Common myeloid progenitor, CD34-positive (primary cell): ENCODE data around the gene HOXA10.
A peak's percentile ranks its signal among the peaks of the same experiment; 100 is the strongest.

ENCODE experiments used
- CTCF ChIA-PET: fragments of 350-600 bp; sonication (Branson Sonifier 250); formaldehyde crosslinking; loops from one replicate; lab custom pipeline; 2021; ENCODE audit warnings: antibody characterized with exemption; lab: Charles Lee
- POLR2A ChIA-PET: fragments of 350-600 bp; sonication (Branson Sonifier 250); formaldehyde crosslinking; loops from one replicate; lab custom pipeline; 2021; ENCODE audit warnings: antibody characterized with exemption; lab: Charles Lee
- DNase-seq, 3 donors: peaks; one replicate each; pipeline versions ENCODE4 v3.0.0 to v3.0.0-alpha.2; 2013
- H3K27ac ChIP-seq, 2 experiments: 1 replicate in 1 of 2; 2 replicates in 1 of 2; pipeline ENCODE4 v1.7.0; 2013; ENCODE audit warnings: inconsistent platforms in 2 of 2, low read length in 2 of 2, mild to moderate bottlenecking in 2 of 2, low read depth in 1 of 2, moderate library complexity in 1 of 2; ENCODE audit not compliant: severe bottlenecking in 2 of 2, insufficient read depth in 1 of 2, poor library complexity in 1 of 2
- H3K27me3 ChIP-seq, 5 experiments: replicated peaks in 2 of 5; 1 replicate in 3 of 5; 2 replicates in 2 of 5; pipeline versions ENCODE4 v1.6.1 to v1.7.0; 2013; ENCODE audit warnings: low read length in 4 of 5, mild to moderate bottlenecking in 2 of 5, moderate library complexity in 2 of 5, inconsistent platforms in 1 of 5; ENCODE audit not compliant: insufficient read depth in 5 of 5, control insufficient read depth in 4 of 5
- H3K36me3 ChIP-seq, 4 experiments: 1 replicate in 2 of 4; 2 replicates in 2 of 4; pipeline versions ENCODE4 v1.6.1 to v1.7.0; 2013; ENCODE audit warnings: low read length in 3 of 4, control low read depth in 1 of 4, mild to moderate bottlenecking in 1 of 4; ENCODE audit not compliant: control insufficient read depth in 4 of 4, insufficient read depth in 4 of 4
- H3K4me1 ChIP-seq, 4 experiments: 1 replicate in 3 of 4; 2 replicates in 1 of 4; pipeline versions ENCODE4 v1.6.1 to v1.7.1; 2013; ENCODE audit warnings: low read length in 3 of 4, mild to moderate bottlenecking in 3 of 4, control low read depth in 1 of 4, inconsistent platforms in 1 of 4, moderate library complexity in 1 of 4; ENCODE audit not compliant: control insufficient read depth in 4 of 4, insufficient read depth in 4 of 4; ENCODE audit errors: control extremely low read depth in 1 of 4
- H3K4me3 ChIP-seq, 7 experiments: 1 replicate in 4 of 7; 2 replicates in 3 of 7; pipeline versions ENCODE4 v1.5.1 to v1.7.0; 2013; ENCODE audit warnings: mild to moderate bottlenecking in 7 of 7, low read length in 6 of 7, moderate library complexity in 6 of 7, inconsistent platforms in 2 of 7, low read depth in 2 of 7, control low read depth in 1 of 7; ENCODE audit not compliant: insufficient read depth in 4 of 7, control insufficient read depth in 1 of 7; ENCODE audit errors: extremely low read depth in 1 of 7
- H3K9me3 ChIP-seq, 5 experiments: 1 replicate in 4 of 5; 2 replicates in 1 of 5; pipeline versions ENCODE4 v1.6.1 to v1.7.1; 2013; ENCODE audit warnings: low read length in 4 of 5, mild to moderate bottlenecking in 2 of 5, inconsistent platforms in 1 of 5, low read depth in 1 of 5, moderate library complexity in 1 of 5; ENCODE audit not compliant: control insufficient read depth in 4 of 5, insufficient read depth in 2 of 5; ENCODE audit errors: control extremely low read depth in 1 of 5
- WGBS: methylation state at CpG from one replicate; pipeline ENCODE4 v1.1.5; 2013; ENCODE audit not compliant: insufficient coverage; 5-methylcytosine and 5-hydroxymethylcytosine counted together

The HOXA10 gene

GRCh38 chr7:27151931-27152815 is 21.9 kb downstream of the HOXA10 start, which contains the start of gene HOXA3:
TSS of gene HOXA3 (minus strand) at chr7:27152583. CDS start at chr7:27110640, 41,943 bp downstream.
- Histone ChIP-seq H3K4me1 (peaks cover 5 to 83% (median 75%) of the 10 kb centered on the region in 4 experiments), H3K9me3 (no peaks in the 10 kb centered on the region), H3K4me3 (peak within 1 kb of the TSS; percentile 76 to 100 (median 91)), H3K27ac (peak within 1 kb of the TSS; percentile 75 to 96), H3K36me3 (peaks cover 0 to 39% (median under 1%) of the 10 kb centered on the region in 4 experiments), H3K27me3 (no peaks in the 10 kb centered on the region)
- CTCF ChIA-PET, result interaction anchor here (0.8 to 9.1 kb wide), 20 partner anchors 7 to 1275 kb away, joined by 3 to 87 read pairs (median 4); partner anchors contain the start of gene HOXA9
- POLR2A ChIA-PET, result interaction anchor here (0.8 to 3.4 kb wide), 8 partner anchors 10 to 952 kb away, joined by 3 to 15 read pairs (median 3); partner anchors contain the start of gene HNRNPA2B1
- DNase-seq, result peak; percentile 88 to 96 (median 94)
- WGBS, result under 1% methylated on average over 41 of the region's 53 CpGs

- peaks cover 0 to 2% (median 0%) of the 10 kb centered on the region in 5 experiments for H3K9me3 ChIP-seq
- H3K27ac ChIP-seq, result peak overlapping the region; percentile 75 to 96
- peak overlapping the region; percentile 76 to 100 (median 91) for H3K4me3 ChIP-seq
- CTCF ChIA-PET, result interaction anchor here (0.7 to 9.1 kb wide), 20 partner anchors 8 to 786 kb away, joined by 3 to 87 read pairs (median 6); partner anchors contain the start of genes HOXA4 and HOXA9
- 0% methylated on average over 22 of the region's 27 CpGs for WGBS
- no peaks in the 10 kb centered on the region for H3K27me3 ChIP-seq
- peaks cover 0 to 46% (median 4%) of the 10 kb centered on the region in 4 experiments for H3K36me3 ChIP-seq
- peak in 2 of 3 donors; percentile 65 to 80 for DNase-seq
- H3K4me1 ChIP-seq, result peaks cover 5 to 86% (median 78%) of the 10 kb centered on the region in 4 experiments
- POLR2A ChIA-PET, result interaction anchor here (1.1 to 3.4 kb wide), 5 partner anchors 11 to 951 kb away, joined by 3 to 15 read pairs (median 4); partner anchors contain the start of gene HNRNPA2B1
Observed at GRCh38 chr7:27151341-27151930, 22.7 kb downstream of the HOXA10 start.

DNA sequence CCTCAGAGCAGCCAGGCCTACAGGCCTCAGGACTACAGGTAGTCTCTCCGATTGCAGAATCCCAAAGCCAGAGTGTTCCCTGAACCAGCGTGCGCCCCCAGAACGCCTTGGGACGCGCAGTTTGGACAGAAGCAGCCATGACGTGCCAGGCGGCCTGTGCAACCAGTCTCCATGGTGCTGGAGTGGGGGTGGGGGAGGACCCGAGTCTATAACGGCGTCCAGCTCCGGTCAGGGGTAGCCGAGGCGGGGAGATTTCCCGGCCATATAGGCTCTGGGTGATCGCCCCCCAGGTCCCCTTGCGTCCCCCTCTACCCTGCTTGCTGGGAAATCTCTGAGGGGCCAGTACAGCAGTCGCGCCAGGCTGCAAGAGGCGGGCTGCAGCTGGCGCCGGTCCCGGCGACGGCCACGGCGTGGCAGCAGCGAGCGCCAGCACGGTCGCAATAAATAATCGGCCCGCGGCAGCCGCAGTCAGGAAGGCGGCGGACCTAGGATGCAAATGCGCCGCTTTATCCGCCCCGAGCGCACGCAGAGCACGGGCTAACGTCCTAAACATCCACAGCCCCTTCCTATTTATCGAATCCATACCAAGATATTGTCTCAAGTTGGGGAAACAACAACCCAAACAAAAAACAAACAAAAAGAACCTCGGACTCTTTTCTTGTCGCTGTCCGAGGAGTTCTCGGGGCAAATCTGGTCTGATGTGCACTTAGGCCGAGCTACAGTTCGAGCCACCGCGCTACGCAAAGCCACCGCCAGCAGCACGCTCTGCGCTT is 23.4 kb downstream of the HOXA10 start:
- ChIA-PET POLR2A (interaction anchor here (1.1 to 3.4 kb wide), 5 partner anchors 11 to 951 kb away, joined by 3 to 15 read pairs (median 4); partner anchors contain the start of gene HNRNPA2B1), CTCF (interaction anchor here (0.7 to 9.1 kb wide), 24 partner anchors 9 to 1258 kb away, joined by 3 to 87 read pairs (median 6); partner anchors contain the start of genes HOXA4 and HOXA9)
- Histone ChIP-seq H3K27ac (peak overlapping the region; percentile 75 to 96), H3K9me3 (peaks cover 0 to 2% (median 0%) of the 10 kb centered on the region in 5 experiments), H3K4me3 (peak overlapping the region; percentile 76 to 100 (median 91)), H3K27me3 (no peaks in the 10 kb centered on the region), H3K36me3 (peaks cover 0 to 53% (median 7%) of the 10 kb centered on the region in 4 experiments), H3K4me1 (peaks cover 5 to 84% (median 80%) of the 10 kb centered on the region in 4 experiments)
- 0% methylated on average over 54 of the region's 58 CpGs for WGBS
- DNase-seq, result peak; percentile 83 to 91 (median 91)

GRCh38 chr7:27149842-27150567 is 24.1 kb downstream of the HOXA10 start:
- H3K4me3 ChIP-seq, result peak overlapping the region; percentile 76 to 100 (median 91)
- ChIA-PET POLR2A (interaction anchor here (1.3 to 3.4 kb wide), 2 partner anchors 12 to 20 kb away, joined by 4 to 15 read pairs; no protein-coding TSS in a partner anchor), CTCF (interaction anchor here (0.7 to 9.1 kb wide), 23 partner anchors 8 to 1257 kb away, joined by 3 to 87 read pairs (median 6); partner anchors contain the start of genes HOXA10, HOXA4 and HOXA9)
- peak in 1 of 3 donors; percentile 32 for DNase-seq
- peaks cover 0 to 2% (median 0%) of the 10 kb centered on the region in 5 experiments for H3K9me3 ChIP-seq
- H3K36me3 ChIP-seq, result peaks cover 0 to 54% (median 12%) of the 10 kb centered on the region in 4 experiments
- H3K27ac ChIP-seq, result peak overlapping the region; percentile 43 to 96
- peaks cover 5 to 84% (median 80%) of the 10 kb centered on the region in 4 experiments for H3K4me1 ChIP-seq
- WGBS, result 2% methylated on average over 6 of the region's 13 CpGs
- no peaks in the 10 kb centered on the region for H3K27me3 ChIP-seq

- Histone ChIP-seq H3K9me3 (peaks cover 0 to 2% (median 0%) of the 10 kb centered on the region in 5 experiments), H3K4me3 (peak overlapping the region; percentile 22 to 100 (median 91)), H3K36me3 (peaks cover 2 to 55% (median 20%) of the 10 kb centered on the region in 4 experiments), H3K4me1 (peaks cover 5 to 78% (median 73%) of the 10 kb centered on the region in 4 experiments), H3K27ac (peak overlapping the region in 1 of 2 experiments; percentile 96), H3K27me3 (no peaks in the 10 kb centered on the region)
- POLR2A ChIA-PET, result interaction anchor here (0.7 to 1.5 kb wide), 3 partner anchors 18 to 292 kb away, joined by 3 to 6 read pairs (median 4); no protein-coding TSS in a partner anchor
- CTCF ChIA-PET, result interaction anchor here (0.9 to 9.1 kb wide), 17 partner anchors 10 to 779 kb away, joined by 3 to 87 read pairs (median 6); partner anchors contain the start of gene HOXA10
- 7% methylated on average over 25 of the region's 30 CpGs for WGBS
- DNase-seq, result no peak
Observed at GRCh38 chr7:27148756-27149641, 25.1 kb downstream of the HOXA10 start.
